CD4-positive, alpha-beta T cell (primary cell): ENCODE measurements around the gene N4BP2. TPM values are rescaled to one million over a fixed set of nuclear protein-coding genes. Genes with fewer than 3 reads are reported as not detected.

Experiments
- ATAC-seq: fragments of 200-7000 bp; cut with Tn5 transposase; one replicate; pipeline ENCODE4 v1.10.0; 2022; ENCODE audit warnings: mild to moderate bottlenecking; ENCODE audit not compliant: poor library complexity
- CTCF ChIA-PET: fragments of 350-600 bp; sonication (Branson Sonifier 250); formaldehyde crosslinking; loops from one replicate; lab custom pipeline; 2021; ENCODE audit warnings: antibody characterized with exemption, inconsistent platforms; lab: Charles Lee
- POLR2A ChIA-PET: fragments of 350-600 bp; sonication (Branson Sonifier 250); formaldehyde crosslinking; loops from one replicate; lab custom pipeline; 2021; ENCODE audit warnings: antibody characterized with exemption, inconsistent platforms; lab: Charles Lee
- DNase-seq, 14 experiments: peaks; one replicate each; pipeline ENCODE4 v3.0.0-alpha.2; 2013 to 2020; ENCODE audit warnings: mixed read lengths in 2 of 14
- H3K27ac ChIP-seq, 2 donors: one replicate each; pipeline versions ENCODE4 v1.5.1 to v1.7.0; 2013; ENCODE audit warnings: low read length in 2 of 2, low read depth in 1 of 2, mild to moderate bottlenecking in 1 of 2
- H3K27me3 ChIP-seq, 2 experiments: 1 replicate in 1 of 2; 2 replicates in 1 of 2; pipeline versions ENCODE4 v1.6.1 to v1.7.0; 2013; ENCODE audit warnings: low read length in 2 of 2, control low read depth in 1 of 2, mild to moderate bottlenecking in 1 of 2, moderate library complexity in 1 of 2; ENCODE audit not compliant: insufficient read depth in 2 of 2, control insufficient read depth in 1 of 2
- H3K36me3 ChIP-seq: one replicate; pipeline ENCODE4 v1.6.1; 2013; ENCODE audit warnings: low read length, control low read depth; ENCODE audit not compliant: insufficient read depth
- H3K4me1 ChIP-seq: one replicate; pipeline ENCODE4 v1.6.1; 2013; ENCODE audit warnings: low read length, control low read depth; ENCODE audit not compliant: insufficient read depth
- H3K4me3 ChIP-seq: one replicate; pipeline ENCODE4 v1.5.1; 2013; ENCODE audit warnings: mild to moderate bottlenecking, low read length, moderate library complexity
- H3K9me3 ChIP-seq, 2 experiments: 1 replicate in 1 of 2; 2 replicates in 1 of 2; pipeline versions ENCODE4 v1.6.1 to v1.7.0; 2013; ENCODE audit warnings: low read length in 2 of 2, mild to moderate bottlenecking in 2 of 2, control low read depth in 1 of 2, moderate library complexity in 1 of 2; ENCODE audit not compliant: control insufficient read depth in 1 of 2, insufficient read depth in 1 of 2
- H3K27ac Mint-ChIP-seq: one replicate; pipeline ENCODE4 v1.8.0; 2020; ENCODE audit warnings: mixed read lengths
- H3K27me3 Mint-ChIP-seq: one replicate; pipeline ENCODE4 v1.8.0; 2021; ENCODE audit warnings: mixed read lengths
- H3K36me3 Mint-ChIP-seq: one replicate; pipeline ENCODE4 v1.8.0; 2021; ENCODE audit warnings: low read depth, mixed read lengths
- H3K4me1 Mint-ChIP-seq: one replicate; pipeline ENCODE4 v1.8.0; 2021; ENCODE audit warnings: low read depth, mixed read lengths
- H3K4me3 Mint-ChIP-seq: one replicate; pipeline ENCODE4 v1.8.0; 2020; ENCODE audit warnings: mild to moderate bottlenecking, mixed read lengths
- H3K9me3 Mint-ChIP-seq: one replicate; pipeline ENCODE4 v1.8.0; 2020; ENCODE audit warnings: mixed read lengths
- CTCF ChIP-seq: fragments of 200-600 bp; IDR thresholded peaks from one replicate; pipeline ENCODE4 v1.8.0; 2022; ENCODE audit warnings: antibody characterized with exemption, mild to moderate bottlenecking
- intact Hi-C, 2 experiments: fragments of 100-400 bp; cut with DNase I in 1 of 2; cut with micrococcal nuclease in 1 of 2; formaldehyde crosslinking; loops; one replicate each; pipeline versions ENCODE4 v1.15.1 to v1.9.0; 2023 to 2025; cut with DNase I, micrococcal nuclease
- total RNA-seq, 174 experiments: library from RNA in 2 of 174; stranded (reverse) in 2 of 174; gene quantifications; one replicate each; pipeline ENCODE4 v1.2.3 and lab custom pipeline; 2021 to 2026

N4BP2 gene
- total RNA-seq, 2 experiments from 2014 or later: 21.7 to 25.2 TPM

GRCh38 chr4:40058854-40059253 lies 2.2 kb downstream of the N4BP2 start:
- Histone ChIP-seq H3K36me3 (no peaks in the 10 kb centered on the region), H3K4me3 (no peak overlapping the region), H3K27ac (no peak overlapping the region), H3K27me3 (no peaks in the 10 kb centered on the region), H3K4me1 (peaks cover 29% of the 10 kb centered on the region), H3K9me3 (no peaks in the 10 kb centered on the region)
- CTCF ChIA-PET: no interaction called here
- Mint-ChIP-seq H3K27me3 (no peaks in the 10 kb centered on the region), H3K9me3 (no peaks in the 10 kb centered on the region), H3K36me3 (peaks cover 32% of the 10 kb centered on the region), H3K4me1 (peaks cover 53% of the 10 kb centered on the region), H3K4me3 (peak overlapping the region; percentile 78), H3K27ac (peak overlapping the region; percentile 3)
- TF ChIP-seq CTCF: no peak
- intact Hi-C loops: loop anchor here (5.0 to 10.0 kb wide), 10 partner anchors 63 to 838 kb away; partner anchors contain the start of gene PDS5A (in 1 of the 2)
- ATAC-seq (no peak), DNase-seq (no peak)
- POLR2A ChIA-PET: interaction anchor here (1.1 to 1.6 kb wide), 3 partner anchors 139 to 421 kb away, joined by 3 to 6 read pairs (median 6); partner anchors contain the start of gene SMIM14

DNA sequence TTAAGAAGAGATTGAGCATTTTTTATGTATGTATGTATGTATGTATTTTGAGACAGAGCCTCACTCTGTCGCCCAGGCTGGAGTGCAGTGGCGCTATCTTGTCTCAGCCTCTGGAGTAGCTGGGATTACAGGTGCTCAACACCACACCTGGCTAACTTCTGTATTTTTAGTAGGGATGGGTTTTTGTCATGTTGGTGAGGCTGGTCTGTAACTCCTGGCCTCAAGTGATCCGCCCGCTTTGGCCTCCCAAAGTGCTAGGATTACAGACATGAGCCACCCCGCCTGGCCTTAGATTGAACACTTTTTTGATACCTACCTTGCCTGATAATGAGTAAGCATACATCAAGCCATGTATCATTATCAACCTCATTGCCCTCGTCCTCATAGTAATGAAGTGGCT lies 2.7 kb downstream of the N4BP2 start:
- peak overlapping the region; percentile 78 for H3K4me3 Mint-ChIP-seq
- peaks cover 36% of the 10 kb centered on the region for H3K36me3 Mint-ChIP-seq
- POLR2A ChIA-PET: no interaction called here
- H3K27me3 Mint-ChIP-seq: no peaks in the 10 kb centered on the region
- ATAC-seq (no peak), DNase-seq (no peak)
- Histone ChIP-seq H3K36me3 (no peaks in the 10 kb centered on the region), H3K4me3 (no peak overlapping the region), H3K9me3 (no peaks in the 10 kb centered on the region), H3K27ac (no peak overlapping the region), H3K4me1 (peaks cover 29% of the 10 kb centered on the region), H3K27me3 (no peaks in the 10 kb centered on the region)
- peaks cover 52% of the 10 kb centered on the region for H3K4me1 Mint-ChIP-seq
- TF ChIP-seq CTCF: no peak
- peak overlapping the region; percentile 3 for H3K27ac Mint-ChIP-seq
- intact Hi-C loops: loop anchor here (5.0 to 10.0 kb wide), 10 partner anchors 63 to 838 kb away; partner anchors contain the start of gene PDS5A (in 1 of the 2)
- H3K9me3 Mint-ChIP-seq: no peaks in the 10 kb centered on the region
- CTCF ChIA-PET: no interaction called here

GRCh38 chr4:40065010-40065409 lies 8.4 kb downstream of the N4BP2 start:
- intact Hi-C loops: no loop called here
- H3K27me3 Mint-ChIP-seq: no peaks in the 10 kb centered on the region
- no peaks in the 10 kb centered on the region for H3K9me3 Mint-ChIP-seq
- no peak for ATAC-seq
- H3K27me3 ChIP-seq: no peaks in the 10 kb centered on the region
- peak overlapping the region; percentile 80 for H3K27ac Mint-ChIP-seq
- CTCF ChIA-PET: no interaction called here
- H3K9me3 ChIP-seq: no peaks in the 10 kb centered on the region
- POLR2A ChIA-PET: no interaction called here
- no peak overlapping the region for H3K4me3 Mint-ChIP-seq
- peaks cover 14% of the 10 kb centered on the region for H3K4me1 ChIP-seq
- H3K36me3 ChIP-seq: no peaks in the 10 kb centered on the region
- no peak overlapping the region for H3K4me3 ChIP-seq
- no peak for TF ChIP-seq CTCF
- peaks cover 61% of the 10 kb centered on the region for H3K4me1 Mint-ChIP-seq
- DNase-seq: no peak
- peaks cover 31% of the 10 kb centered on the region for H3K36me3 Mint-ChIP-seq
- H3K27ac ChIP-seq: no peak overlapping the region
